ENCODE data around the gene MYO9A. TPM values are rescaled to one million over a fixed set of nuclear protein-coding genes. Genes with fewer than 3 reads are reported as not detected.

MYO9A gene
- total RNA-seq, 1 donor from 2014 or later = 38.5 TPM

DNA sequence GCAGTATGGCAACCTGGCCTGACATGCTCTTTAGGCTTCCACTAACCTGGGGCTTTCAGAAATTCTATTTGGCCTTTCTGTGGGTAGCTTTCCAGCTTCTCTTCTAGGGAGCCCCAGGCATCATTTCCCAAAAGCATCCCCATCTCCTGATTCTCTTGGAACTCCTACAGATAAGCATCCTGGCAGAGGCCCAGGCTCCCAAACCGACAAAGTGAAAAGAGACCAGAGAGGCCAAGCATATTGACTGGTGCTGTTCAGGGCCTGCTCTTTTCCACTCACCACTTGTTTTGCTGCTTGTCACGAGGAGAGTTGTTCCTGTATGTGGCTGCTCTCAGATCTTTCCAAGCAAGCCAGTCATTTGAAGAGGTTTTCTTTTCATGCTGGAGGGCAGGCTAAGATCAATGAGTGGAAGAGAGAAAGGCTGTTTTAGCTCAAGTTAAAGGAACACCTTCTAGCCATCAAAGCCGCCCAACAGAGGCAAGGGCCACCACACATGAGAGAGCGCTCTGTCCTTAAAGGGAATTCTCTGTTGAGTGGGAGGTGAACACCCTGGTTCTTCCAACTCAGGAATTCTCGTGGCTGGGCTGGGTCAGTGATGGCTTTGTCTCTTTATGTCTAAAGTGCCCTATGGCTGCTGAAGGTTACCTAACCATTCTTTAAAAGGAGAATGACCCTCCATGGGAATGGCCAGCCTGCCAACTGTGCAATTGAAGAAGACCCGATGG, 338.7 kb downstream of the MYO9A start:
- TF ChIP-seq CTCF (IDR thresholded peaks at IDR 0.05) = no peak
- no peak for TF ChIP-seq EZH2phosphoT487 (IDR thresholded peaks at IDR 0.05)
- no peak for TF ChIP-seq EZH2 (IDR thresholded peaks at IDR 0.05)
- H3K9me3 ChIP-seq (ENCODE audit: low read depth) = no peaks in the 10 kb centered on the region
- no peaks in the 10 kb centered on the region for H4K20me1 ChIP-seq (ENCODE audit: low read depth)
- H3K27me3 ChIP-seq = no peaks in the 10 kb centered on the region
- H3K4me3 ChIP-seq = no peak overlapping the region
- Mint-ChIP-seq H3K4me1 (peaks cover 14% of the 10 kb centered on the region), H3K36me3 (no peaks in the 10 kb centered on the region), H3K27ac (no peak overlapping the region), H3K4me3 (no peak overlapping the region), H3K9me3 (no peaks in the 10 kb centered on the region), H3K27me3 (ENCODE audit: insufficient read depth, low read depth) (peaks cover 10% of the 10 kb centered on the region)
- no peak overlapping the region for H3K9ac ChIP-seq
- DNase-seq (ENCODE audit: low spot score) = no peak
- H3F3A ChIP-seq (ENCODE audit: low read depth) = no peaks in the 10 kb centered on the region
- no peak overlapping the region for H2AFZ ChIP-seq (replicated peaks)
- no peaks in the 10 kb centered on the region for H3K79me2 ChIP-seq (ENCODE audit: low read depth)
- H3K4me1 ChIP-seq = peaks cover 9% of the 10 kb centered on the region
- no peak overlapping the region for H3K27ac ChIP-seq
- no peak overlapping the region for H3K4me2 ChIP-seq
- H3K36me3 ChIP-seq = no peaks in the 10 kb centered on the region

GRCh38 chr15:71777216-71777943, 340.6 kb downstream of the MYO9A start:
- Histone ChIP-seq H3K4me2 (no peak overlapping the region), H3K27me3 (no peaks in the 10 kb centered on the region), H3K4me3 (no peak overlapping the region), H3K36me3 (no peaks in the 10 kb centered on the region), H4K20me1 (ENCODE audit: low read depth) (no peaks in the 10 kb centered on the region), H3K79me2 (ENCODE audit: low read depth) (no peaks in the 10 kb centered on the region), H3K9ac (no peak overlapping the region), H3K4me1 (peaks cover 9% of the 10 kb centered on the region), H3F3A (ENCODE audit: low read depth) (no peaks in the 10 kb centered on the region), H2AFZ (replicated peaks) (no peak overlapping the region), H3K27ac (no peak overlapping the region), H3K9me3 (ENCODE audit: low read depth) (no peaks in the 10 kb centered on the region)
- H3K4me1 Mint-ChIP-seq = peaks cover 14% of the 10 kb centered on the region
- no peaks in the 10 kb centered on the region for H3K9me3 Mint-ChIP-seq
- no peak overlapping the region for H3K4me3 Mint-ChIP-seq
- DNase-seq (ENCODE audit: low spot score) = no peak
- H3K27ac Mint-ChIP-seq = no peak overlapping the region
- TF ChIP-seq EZH2 (IDR thresholded peaks at IDR 0.05) (no peak), CTCF (IDR thresholded peaks at IDR 0.05) (no peak), EZH2phosphoT487 (IDR thresholded peaks at IDR 0.05) (no peak)
- no peaks in the 10 kb centered on the region for H3K36me3 Mint-ChIP-seq
- H3K27me3 Mint-ChIP-seq (ENCODE audit: insufficient read depth, low read depth) = peaks cover 2% of the 10 kb centered on the region

DNA sequence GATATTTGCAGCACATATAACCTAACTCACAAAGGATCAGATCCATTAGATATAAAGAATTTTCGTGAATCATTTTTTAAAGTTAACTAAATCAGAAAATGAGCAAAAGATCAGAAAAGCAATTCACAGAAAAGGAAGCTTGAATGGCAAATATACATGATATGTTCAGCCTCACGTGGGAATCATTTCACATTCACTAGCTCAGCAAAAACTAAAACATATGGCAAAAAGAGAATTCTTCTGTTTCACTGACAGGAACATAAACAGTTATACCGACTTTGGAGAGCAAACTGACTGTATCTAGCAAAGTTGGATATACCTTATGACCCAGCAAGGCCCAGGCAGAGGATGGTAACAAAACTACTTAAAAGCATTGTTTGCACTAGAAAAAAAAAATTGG, 341.6 kb downstream of the MYO9A start:
- no peaks in the 10 kb centered on the region for H3K27me3 ChIP-seq
- H3K79me2 ChIP-seq (ENCODE audit: low read depth) = no peaks in the 10 kb centered on the region
- H3F3A ChIP-seq (ENCODE audit: low read depth) = no peaks in the 10 kb centered on the region
- H3K27ac Mint-ChIP-seq = no peak overlapping the region
- H3K9ac ChIP-seq = no peak overlapping the region
- no peak overlapping the region for H3K27ac ChIP-seq
- H3K4me2 ChIP-seq = no peak overlapping the region
- peaks cover 2% of the 10 kb centered on the region for H3K27me3 Mint-ChIP-seq (ENCODE audit: insufficient read depth, low read depth)
- DNase-seq (ENCODE audit: low spot score) = no peak
- peaks cover 4% of the 10 kb centered on the region for H3K9me3 Mint-ChIP-seq
- no peak overlapping the region for H3K4me3 Mint-ChIP-seq
- no peak overlapping the region for H3K4me3 ChIP-seq
- no peaks in the 10 kb centered on the region for H3K36me3 Mint-ChIP-seq
- peaks cover 9% of the 10 kb centered on the region for H3K4me1 ChIP-seq
- no peak overlapping the region for H2AFZ ChIP-seq (replicated peaks)
- TF ChIP-seq EZH2phosphoT487 (IDR thresholded peaks at IDR 0.05) (no peak), EZH2 (IDR thresholded peaks at IDR 0.05) (no peak), CTCF (IDR thresholded peaks at IDR 0.05) (no peak)
- no peaks in the 10 kb centered on the region for H3K9me3 ChIP-seq (ENCODE audit: low read depth)
- no peaks in the 10 kb centered on the region for H3K36me3 ChIP-seq
- no peaks in the 10 kb centered on the region for H4K20me1 ChIP-seq (ENCODE audit: low read depth)
- peaks cover 14% of the 10 kb centered on the region for H3K4me1 Mint-ChIP-seq

Measured in neural progenitor cell (in vitro differentiated cells).